Heart left ventricle (tissue), 13 donors: ENCODE results near the gene SCRN1.

Source experiments
- CTCF ChIP-seq, 12 donors: fragments of 200-600 bp; sonication (generic) in 4 of 12; IDR thresholded peaks; one replicate each; pipeline versions ENCODE4 v1.5.0 to v1.8.0; 2018 to 2022; ENCODE audit warnings: antibody characterized with exemption in 12 of 12, mild to moderate bottlenecking in 5 of 12
- POLR2A ChIP-seq, 2 donors: fragments of 450-650 bp; IDR thresholded peaks; one replicate each; pipeline ENCODE4 v1.6.1; 2017; ENCODE audit warnings: antibody characterized with exemption in 2 of 2, mild to moderate bottlenecking in 2 of 2, moderate library complexity in 2 of 2
- donor health status: ischemic (EF 13 %, LVEDD 7.1; RV severe dilation, severe dysfunction).
- donor health status: DM: no; HTN: yes; CAD: no.
- donor health status: DM: no; HTN: no; CAD: no.
- donor health status: ischemic (EF 25% LVEDD 6.9; RV normal size, moderate dysfunction).
- donor health status: ischemic (EF 25% LVEDD 5.7; RV mildly dilated, moderate dysfunction).
- donor health status: ischemic (EF 35%, LVEDD 5.7; RV mildly dilated, moderate dysfunction).
- donor health status: nonischemic (EF 11% LVEDD 7.7; RV severe dilation, severe dysfunction).
- donor health status: DM: yes; HTN: yes; CAD: no.
- donor health status: PGD.
- donor health status: ischemic (EF 29% LVEDD 5.4; RV normal size, mild dysfunction).
- donor health status: nonischemic (EF 23%, LVEDD 6.1; RV moderate dilation, normal function).

GRCh38 chr7:29988424-29989256, 961 bp downstream of the SCRN1 start:
- no peak for TF ChIP-seq POLR2A (IDR thresholded peaks at IDR 0.05)
- no peak for TF ChIP-seq CTCF (IDR thresholded peaks at IDR 0.05)
